ENCODE measurements around the gene SSC4D.

SSC4D gene

GRCh38 chr7:76343931-76344321, 65.6 kb downstream of the SSC4D start:
- no peak for TF ChIP-seq L3MBTL2 (conservative IDR thresholded peaks at IDR 0.05)
- TF ChIP-seq SUZ12 (IDR thresholded peaks at IDR 0.05), result no peak
- no peak for TF ChIP-seq ARNT (IDR thresholded peaks at IDR 0.05)
- TF ChIP-seq CTBP1 (IDR thresholded peaks at IDR 0.05; ENCODE audit: borderline replicate concordance), result no peak
- CTCF ChIA-PET, result no interaction called here
- POLR2A ChIA-PET, result interaction anchor here (1.3 kb wide), 1 partner anchor 15 kb away, joined by 4 read pairs; the partner anchor contains the start of gene YWHAG
- no peak for DNase-seq (ENCODE audit: extremely low spot score)

GRCh38 chr7:76343294-76343930, 66.1 kb downstream of the SSC4D start:
- POLR2A ChIA-PET, result interaction anchor here (1.3 kb wide), 1 partner anchor 15 kb away, joined by 4 read pairs; the partner anchor contains the start of gene YWHAG
- DNase-seq (ENCODE audit: extremely low spot score), result no peak
- TF ChIP-seq ZNF384 (IDR thresholded peaks at IDR 0.05) (no peak), TARDBP (IDR thresholded peaks at IDR 0.05) (no peak), L3MBTL2 (conservative IDR thresholded peaks at IDR 0.05) (no peak), FOXA1 (IDR thresholded peaks at IDR 0.05) (no peak), FOXM1 (IDR thresholded peaks at IDR 0.05; ENCODE audit: borderline replicate concordance) (no peak), SP1 (IDR thresholded peaks at IDR 0.05) (no peak), NFRKB (IDR thresholded peaks at IDR 0.05) (no peak), FOXK2 (IDR thresholded peaks at IDR 0.05) (no peak), LEF1 (IDR thresholded peaks at IDR 0.05; ENCODE audit: borderline replicate concordance) (no peak), SUZ12 (IDR thresholded peaks at IDR 0.05) (no peak), BHLHE40 (IDR thresholded peaks at IDR 0.05; ENCODE audit: borderline replicate concordance) (no peak), PKNOX1 (IDR thresholded peaks at IDR 0.05) (no peak), ARNT (IDR thresholded peaks at IDR 0.05) (no peak), ELF4 (IDR thresholded peaks at IDR 0.05) (no peak), CTBP1 (IDR thresholded peaks at IDR 0.05; ENCODE audit: borderline replicate concordance) (no peak)
- CTCF ChIA-PET, result no interaction called here

- CTCF ChIA-PET, result no interaction called here
- POLR2A ChIA-PET, result no interaction called here
- no peak for TF ChIP-seq BHLHE40 (IDR thresholded peaks at IDR 0.05; ENCODE audit: borderline replicate concordance)
- no peak for TF ChIP-seq ARNT (IDR thresholded peaks at IDR 0.05)
- no peak for TF ChIP-seq L3MBTL2 (conservative IDR thresholded peaks at IDR 0.05)
- TF ChIP-seq LEF1 (IDR thresholded peaks at IDR 0.05; ENCODE audit: borderline replicate concordance), result no peak
- no peak for TF ChIP-seq NFRKB (IDR thresholded peaks at IDR 0.05)
- no peak for TF ChIP-seq ZNF384 (IDR thresholded peaks at IDR 0.05)
- TF ChIP-seq FOXA1 (IDR thresholded peaks at IDR 0.05), result no peak
- TF ChIP-seq TARDBP (IDR thresholded peaks at IDR 0.05), result no peak
- TF ChIP-seq SP1 (IDR thresholded peaks at IDR 0.05), result no peak
- TF ChIP-seq CTBP1 (IDR thresholded peaks at IDR 0.05; ENCODE audit: borderline replicate concordance), result no peak
- TF ChIP-seq PKNOX1 (IDR thresholded peaks at IDR 0.05), result no peak
- TF ChIP-seq FOXK2 (IDR thresholded peaks at IDR 0.05), result no peak
- no peak for TF ChIP-seq SUZ12 (IDR thresholded peaks at IDR 0.05)
- TF ChIP-seq ELF4 (IDR thresholded peaks at IDR 0.05), result no peak
- TF ChIP-seq FOXM1 (IDR thresholded peaks at IDR 0.05; ENCODE audit: borderline replicate concordance), result no peak
- no peak for TF ChIP-seq HDGF (IDR thresholded peaks at IDR 0.05; ENCODE audit: borderline replicate concordance)
- DNase-seq (ENCODE audit: extremely low spot score), result no peak
These were observed 67.3 kb downstream of the SSC4D start for GRCh38 chr7:76342222-76342621.

GRCh38 chr7:76340617-76341131, 68.8 kb downstream of the SSC4D start:
- ChIA-PET POLR2A (no interaction called here), CTCF (no interaction called here)
- TF ChIP-seq ZNF384 (IDR thresholded peaks at IDR 0.05) (no peak), FOXM1 (IDR thresholded peaks at IDR 0.05; ENCODE audit: borderline replicate concordance) (no peak), SP1 (IDR thresholded peaks at IDR 0.05) (no peak), SUZ12 (IDR thresholded peaks at IDR 0.05) (no peak), PKNOX1 (IDR thresholded peaks at IDR 0.05) (no peak), TARDBP (IDR thresholded peaks at IDR 0.05) (no peak), HDGF (IDR thresholded peaks at IDR 0.05; ENCODE audit: borderline replicate concordance) (no peak), ARNT (IDR thresholded peaks at IDR 0.05) (no peak), ELF4 (IDR thresholded peaks at IDR 0.05) (no peak), L3MBTL2 (conservative IDR thresholded peaks at IDR 0.05) (no peak), FOXA1 (IDR thresholded peaks at IDR 0.05) (no peak), CTBP1 (IDR thresholded peaks at IDR 0.05; ENCODE audit: borderline replicate concordance) (no peak)
- DNase-seq (ENCODE audit: extremely low spot score), result no peak

Data from HEK293T (cell line).